HFFc6 (cell line): Measurements from ENCODE around the gene SDCCAG8. TPM values are rescaled to one million over a fixed set of nuclear protein-coding genes. Genes with fewer than 3 reads are reported as not detected.

Experiments
- DNase-seq: peaks from one replicate; pipeline ENCODE4 v3.0.0-alpha.2; 2018
- H3K27ac Mint-ChIP-seq: 2 replicates; pipeline ENCODE4 v1.8.0; 2020; ENCODE audit warnings: mild to moderate bottlenecking, mixed read lengths
- H3K27me3 Mint-ChIP-seq: 2 replicates; pipeline ENCODE4 v1.8.0; 2021; ENCODE audit warnings: mild to moderate bottlenecking, moderate library complexity, mixed read lengths; ENCODE audit not compliant: insufficient read depth
- H3K36me3 Mint-ChIP-seq: 2 replicates; pipeline ENCODE4 v1.8.0; 2021; ENCODE audit warnings: low read depth, mixed read lengths
- H3K4me1 Mint-ChIP-seq: 2 replicates; pipeline ENCODE4 v1.8.0; 2020; ENCODE audit warnings: low read depth, mixed read lengths
- H3K4me3 Mint-ChIP-seq: 2 replicates; pipeline ENCODE4 v1.8.0; 2020; ENCODE audit warnings: mild to moderate bottlenecking, moderate library complexity, mixed read lengths
- H3K9me3 Mint-ChIP-seq: 2 replicates; pipeline ENCODE4 v1.8.0; 2020; ENCODE audit warnings: mild to moderate bottlenecking, mixed read lengths
- CTCF ChIP-seq: fragments of 200-600 bp; sonication (generic); IDR thresholded peaks from 2 replicates; pipeline ENCODE4 v1.5.0; 2021; ENCODE audit warnings: antibody characterized with exemption, mild to moderate bottlenecking
- total RNA-seq, 6 experiments: library from RNA; stranded (reverse); fragmentation: NEBNext Ultra II Directional; extraction: Animal tissue kit (Norgen Biotek cat#: 25700); gene quantifications; 2 replicates in 1 of 6; 3 replicates in 5 of 6; pipeline ENCODE4 v1.2.3, GENCODE V29; 2021

SDCCAG8 gene
- total RNA-seq, 6 experiments from 2014 or later: 22.3 to 31.2 (median 26.1) TPM

- H3K27me3 Mint-ChIP-seq: peaks cover 2% of the 10 kb centered on the region
- H3K9me3 Mint-ChIP-seq: no peaks in the 10 kb centered on the region
- peaks cover 5% of the 10 kb centered on the region; the same call in 1 of the 2 replicates for H3K4me1 Mint-ChIP-seq
- no peak overlapping the region for H3K27ac Mint-ChIP-seq
- no peak overlapping the region for H3K4me3 Mint-ChIP-seq
- no peak for TF ChIP-seq CTCF
- no peak for DNase-seq
- peaks cover 4% of the 10 kb centered on the region for H3K36me3 Mint-ChIP-seq
Measured at GRCh38 chr1:243465081-243465480, 209.2 kb downstream of the SDCCAG8 start.

GRCh38 chr1:243465738-243466137, 209.9 kb downstream of the SDCCAG8 start:
- Mint-ChIP-seq H3K27me3 (peaks cover 2% of the 10 kb centered on the region), H3K4me3 (no peak overlapping the region), H3K9me3 (no peaks in the 10 kb centered on the region), H3K4me1 (peaks cover 12% of the 10 kb centered on the region; the same call in 1 of the 2 replicates), H3K36me3 (no peaks in the 10 kb centered on the region; the same call in 1 of the 2 replicates), H3K27ac (no peak overlapping the region)
- TF ChIP-seq CTCF: no peak
- no peak for DNase-seq

- Mint-ChIP-seq H3K4me1 (peaks cover 43% of the 10 kb centered on the region), H3K4me3 (no peak overlapping the region)
- no peak for TF ChIP-seq CTCF
Measured at GRCh38 chr1:243469497-243469896, 213.7 kb downstream of the SDCCAG8 start.

GRCh38 chr1:243470502-243470901, 214.7 kb downstream of the SDCCAG8 start:
- Mint-ChIP-seq H3K4me1 (peaks cover 43% of the 10 kb centered on the region), H3K27me3 (peaks cover 1% of the 10 kb centered on the region; the same call in 1 of the 2 replicates), H3K4me3 (peak overlapping the region; percentile 27; the same call in 1 of the 2 replicates), H3K9me3 (no peaks in the 10 kb centered on the region), H3K27ac (peak overlapping the region; percentile 41; the same call in 1 of the 2 replicates), H3K36me3 (no peaks in the 10 kb centered on the region)
- no peak for TF ChIP-seq CTCF
- DNase-seq: no peak

More at GRCh38 chr1:243469497-243469896, 213.7 kb downstream of the SDCCAG8 start:
- Mint-ChIP-seq H3K27me3 (peaks cover 3% of the 10 kb centered on the region), H3K9me3 (no peaks in the 10 kb centered on the region), H3K36me3 (no peaks in the 10 kb centered on the region), H3K27ac (no peak overlapping the region)
- DNase-seq: no peak

- Mint-ChIP-seq H3K36me3 (no peaks in the 10 kb centered on the region), H3K27ac (peak overlapping the region; percentile 41; the same call in 1 of the 2 replicates), H3K27me3 (peaks cover 1% of the 10 kb centered on the region; the same call in 1 of the 2 replicates), H3K9me3 (no peaks in the 10 kb centered on the region), H3K4me1 (peaks cover 43% of the 10 kb centered on the region), H3K4me3 (peak overlapping the region; percentile 27; the same call in 1 of the 2 replicates)
- DNase-seq: no peak
- no peak for TF ChIP-seq CTCF
Measured at GRCh38 chr1:243471026-243471685, 215.3 kb downstream of the SDCCAG8 start.
